HG03460 (cell line): Measurements from ENCODE around the gene PHKA1.
"Not testable (repeated sequence)": the region's sequence is repeated elsewhere in the genome, so short reads cannot be mapped to it uniquely, and the experiment has no call there.

ENCODE experiments used
- ATAC-seq: cut with Tn5 transposase; IDR thresholded peaks from one replicate; pipeline ENCODE4 v1.9.1; 2021; ENCODE audit not compliant: unreplicated experiment

Gene PHKA1

DNA sequence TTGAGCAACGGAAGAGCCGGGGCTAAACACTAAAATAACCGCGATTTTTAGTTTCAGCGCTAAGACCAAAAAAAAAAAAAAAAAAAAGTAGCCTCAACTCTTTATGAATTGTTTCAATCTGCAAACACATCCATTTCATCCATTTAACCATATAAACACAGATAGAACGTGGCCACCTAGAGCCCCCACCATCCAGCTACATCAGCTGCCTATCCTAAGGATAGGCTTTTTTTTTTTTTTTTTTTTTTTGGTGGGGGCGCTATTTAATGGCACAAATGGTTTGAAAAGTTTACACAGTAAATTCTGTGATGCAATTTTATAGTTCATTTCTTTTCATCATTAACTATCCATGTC is 141.0 kb downstream of the PHKA1 start:
- ATAC-seq: peak; percentile 18

DNA sequence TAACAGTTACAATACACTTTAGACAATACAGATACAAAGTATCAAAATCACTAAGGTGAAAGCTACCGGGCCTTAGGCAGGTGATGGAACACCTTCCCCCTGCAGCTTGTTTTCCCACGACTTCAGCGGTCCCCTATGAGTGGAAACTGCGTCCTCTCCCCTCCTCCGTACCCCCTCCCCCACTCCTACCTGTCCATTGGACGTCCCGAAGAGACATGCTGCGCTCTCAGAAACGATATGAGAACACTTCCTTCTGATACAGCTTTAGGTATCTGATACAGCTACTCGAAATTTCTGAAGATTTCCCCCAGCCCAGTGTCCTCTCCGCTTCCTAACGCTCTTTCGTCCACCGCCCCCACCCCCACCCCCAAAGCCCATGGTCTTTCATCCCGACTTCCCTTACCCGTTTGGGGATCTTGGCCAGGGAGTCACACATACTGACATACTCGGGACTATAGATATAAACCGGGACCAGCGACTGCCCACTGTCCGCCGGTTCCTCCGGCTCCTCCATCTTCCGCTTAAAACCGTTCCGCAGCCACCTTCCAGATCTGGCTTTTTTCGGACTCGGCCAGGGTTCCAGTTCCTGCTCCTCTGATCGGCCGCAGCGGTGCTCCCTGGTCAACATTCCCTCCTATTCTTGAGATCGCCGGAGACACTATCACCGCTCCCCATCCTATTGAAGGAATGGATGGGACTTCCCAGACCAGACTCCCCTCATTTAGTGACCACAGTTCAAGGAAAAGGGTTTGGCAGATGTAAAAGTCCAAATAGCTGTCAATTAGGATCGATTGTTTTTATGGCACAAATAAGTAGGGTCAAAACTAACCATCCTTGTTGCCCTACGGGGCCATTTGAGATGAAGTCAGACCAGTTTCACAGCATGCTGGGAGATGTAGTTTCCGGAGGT is 141.6 kb downstream of the PHKA1 start, which contains the start of gene HDAC8:
Gene HDAC8, minus strand, starts transcription at position 596 of the 910 bp plus-strand sequence. Its CDS starts 82 bp downstream, at position 514.
- peak; percentile 94 for ATAC-seq

DNA sequence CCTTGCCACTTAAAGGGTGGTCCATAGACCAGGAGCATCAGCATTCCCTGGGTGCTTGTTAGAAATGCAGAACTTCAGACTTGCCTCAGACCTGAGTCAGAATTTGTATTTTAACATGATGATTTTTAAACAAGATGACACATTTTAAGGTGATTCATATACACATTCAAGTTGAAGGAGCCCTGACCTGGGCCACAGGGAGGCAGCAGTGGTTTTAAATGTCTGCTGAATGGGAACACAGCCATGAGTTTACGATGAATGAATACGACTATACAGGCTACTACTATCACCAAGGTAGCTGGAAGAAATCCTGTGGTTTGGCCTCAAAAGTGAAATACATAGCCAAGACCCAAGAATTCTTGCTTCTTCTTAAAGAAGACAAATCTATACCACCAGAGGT is 144.3 kb downstream of the PHKA1 start:
- ATAC-seq: no peak

DNA sequence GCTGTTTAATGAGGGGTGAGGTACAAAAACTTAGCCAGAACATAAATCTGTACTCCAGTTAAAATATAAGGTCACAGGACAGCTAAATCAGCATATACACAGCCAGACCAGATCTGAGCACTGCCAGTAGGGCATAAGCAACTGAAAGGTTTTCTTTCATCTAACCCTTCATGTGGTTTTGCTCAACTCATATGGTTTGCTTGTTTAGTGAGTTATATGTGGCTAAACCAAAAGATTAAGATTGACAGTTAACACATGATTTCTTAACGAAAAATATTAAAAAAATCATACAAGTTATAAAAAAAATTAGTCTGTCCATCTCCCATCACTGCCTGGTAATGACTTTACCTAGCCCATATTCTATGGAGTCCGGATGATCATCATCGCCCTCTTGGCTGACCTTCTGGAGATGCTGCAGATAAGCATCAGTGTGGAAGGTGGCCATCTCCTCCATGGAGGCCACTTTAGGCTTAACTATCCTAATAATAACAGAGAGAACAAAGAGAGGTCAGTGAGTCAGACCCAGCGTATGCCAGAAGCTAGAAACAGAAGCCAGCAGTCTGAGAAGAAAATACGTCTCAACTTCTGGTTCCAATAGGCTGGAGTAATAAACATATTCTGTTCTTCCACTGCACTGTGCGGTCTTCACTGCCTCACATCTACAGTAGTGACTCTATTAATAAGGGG is 145.6 kb downstream of the PHKA1 start:
- ATAC-seq: no peak

DNA sequence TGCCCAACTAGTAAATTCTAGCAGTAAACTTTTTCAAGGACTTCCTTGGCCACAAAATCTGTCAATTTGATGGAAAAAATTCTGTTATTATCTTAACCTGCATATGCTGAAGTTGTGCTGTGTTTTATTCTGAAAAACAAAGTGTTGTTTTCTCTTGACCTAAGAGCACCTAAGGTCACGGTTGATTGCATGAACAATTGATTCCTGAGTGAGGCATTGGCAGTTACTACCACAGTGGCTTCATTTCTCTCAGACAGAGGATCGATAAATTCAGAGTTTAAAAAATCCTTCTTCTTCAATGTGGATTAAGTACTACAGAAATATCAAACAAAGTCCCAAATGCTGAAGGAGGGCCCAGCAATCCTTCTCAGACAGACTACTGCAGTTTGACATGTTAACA is 147.7 kb downstream of the PHKA1 start:
- ATAC-seq: no peak

DNA sequence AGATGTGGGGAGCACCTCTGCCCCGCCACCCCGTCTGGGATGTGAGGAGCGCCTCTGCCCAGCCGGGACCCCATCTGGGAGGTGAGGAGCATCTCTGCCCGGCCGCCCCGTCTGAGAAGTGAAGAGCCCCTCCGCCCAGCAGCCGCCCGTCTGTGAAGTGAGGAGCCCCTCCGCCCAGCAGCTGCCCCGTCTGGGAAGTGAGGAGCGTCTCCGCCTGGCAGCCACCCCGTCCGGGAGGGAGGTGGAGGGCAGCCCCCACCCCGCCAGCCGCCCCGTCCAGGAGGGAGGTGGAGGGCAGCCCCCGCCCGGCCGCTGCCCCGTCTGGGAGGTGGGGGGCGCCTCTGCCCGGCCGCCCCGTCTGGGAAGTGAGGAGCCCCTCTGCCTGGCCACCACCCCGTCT is 154.5 kb downstream of the PHKA1 start:
- not testable (repeated sequence) for ATAC-seq

DNA sequence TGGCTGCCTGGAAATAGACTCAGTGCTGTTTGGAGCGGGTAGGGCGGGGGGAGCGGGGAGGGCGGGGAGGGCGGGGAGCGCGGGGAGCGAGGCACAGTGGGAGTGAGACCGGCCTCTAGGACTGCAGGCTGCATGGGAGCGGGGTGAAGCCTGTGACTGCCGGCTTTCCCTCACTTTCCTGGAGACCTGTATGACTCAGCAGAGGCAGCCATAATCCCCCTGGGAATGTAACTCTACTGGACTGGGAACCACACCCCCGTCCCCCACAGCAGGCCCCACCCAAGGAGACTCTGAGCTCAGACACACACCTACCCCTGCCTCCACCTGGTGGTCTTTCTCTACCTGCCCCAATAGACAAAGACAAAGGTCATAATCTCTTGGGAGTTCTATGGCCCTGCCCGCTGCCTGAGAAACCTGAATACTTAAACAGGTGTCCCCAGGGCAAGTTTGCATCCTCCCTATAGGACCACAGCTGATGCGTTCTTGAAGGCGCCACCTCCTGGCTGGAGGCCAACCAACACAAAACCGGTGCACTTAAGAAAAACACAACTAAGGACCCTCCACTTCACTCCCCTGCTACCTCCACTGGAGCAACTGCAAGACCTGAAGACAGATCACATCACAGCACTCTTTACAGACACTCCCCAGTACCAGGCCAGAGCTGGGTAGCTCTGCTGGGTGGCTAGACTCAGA is 159.5 kb downstream of the PHKA1 start:
- ATAC-seq: no peak

DNA sequence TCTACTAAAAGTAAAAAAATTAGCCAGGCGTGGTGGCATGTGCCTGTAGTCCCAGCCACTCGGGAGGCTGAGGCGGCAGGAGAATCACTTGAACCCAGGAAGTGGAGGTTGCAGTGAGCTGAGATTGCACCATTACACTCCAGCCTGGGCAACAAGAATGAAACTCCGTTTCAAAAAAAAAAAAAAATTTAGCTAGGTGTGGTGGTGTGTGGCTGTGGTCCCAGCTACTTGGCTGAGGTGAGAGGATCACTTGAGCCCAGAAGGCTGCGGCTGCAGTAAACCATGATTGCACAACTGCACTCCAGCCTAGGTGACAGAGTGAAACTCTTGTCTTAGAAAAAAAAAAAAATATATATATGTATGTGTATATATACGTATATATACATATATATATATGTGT is 161.7 kb downstream of the PHKA1 start:
- ATAC-seq: not testable (repeated sequence)

DNA sequence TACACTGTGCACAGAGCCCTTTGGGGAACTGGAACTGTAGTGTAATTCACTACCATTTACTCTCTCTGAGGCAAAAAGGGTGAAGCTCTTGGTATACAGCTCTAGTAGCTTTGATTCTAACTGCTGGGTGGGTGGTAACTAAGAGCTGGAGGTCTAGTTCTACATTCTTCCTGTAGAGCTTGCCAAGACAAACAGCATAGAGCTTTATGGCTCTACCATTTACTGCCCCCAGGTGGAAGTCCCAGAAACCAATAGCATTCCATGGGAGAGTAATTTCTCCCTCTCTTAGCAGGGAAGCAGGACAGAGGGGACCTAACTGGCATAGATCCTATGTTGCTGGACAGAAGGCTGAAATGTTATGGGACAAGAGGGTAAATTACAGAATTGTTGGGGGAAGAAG is 168.1 kb downstream of the PHKA1 start:
- ATAC-seq: no peak

DNA sequence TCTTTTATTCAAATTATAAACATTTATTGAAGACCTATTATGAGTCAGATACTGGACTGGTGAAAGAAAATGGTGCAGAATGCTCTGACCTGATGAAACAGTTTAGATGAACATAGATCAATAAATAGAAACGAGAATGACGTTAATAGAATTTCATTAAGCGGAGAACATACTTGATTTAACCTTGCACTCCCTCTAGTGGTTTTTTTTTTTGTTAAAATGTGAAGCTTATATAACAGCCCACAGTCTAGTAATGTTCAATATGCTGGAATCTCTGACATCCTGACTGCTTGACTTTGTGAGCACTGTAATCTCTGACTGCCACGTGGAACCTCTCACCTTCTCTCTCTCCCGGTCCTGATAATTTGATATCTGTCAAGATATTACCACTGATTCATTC is 173.8 kb downstream of the PHKA1 start:
- ATAC-seq: no peak

DNA sequence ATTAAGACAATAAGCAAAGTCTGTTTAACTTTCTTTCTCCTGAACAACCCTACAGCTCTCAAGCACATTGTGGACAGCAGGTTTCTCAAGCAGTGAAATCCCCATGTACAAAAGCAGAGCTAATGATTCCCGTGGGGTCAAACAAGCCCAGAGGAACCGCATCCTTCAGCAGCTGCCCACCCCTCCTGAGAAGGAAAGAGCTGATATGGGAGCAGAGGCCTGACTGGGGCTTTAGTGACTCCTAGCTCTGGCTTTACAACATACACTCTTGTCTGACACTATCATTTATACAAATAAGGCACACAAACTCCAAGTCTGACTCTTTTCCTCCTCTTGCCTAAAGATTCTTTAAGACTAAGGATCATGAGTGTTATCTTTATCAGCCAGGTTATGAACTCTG is 174.3 kb downstream of the PHKA1 start:
- no peak for ATAC-seq

DNA sequence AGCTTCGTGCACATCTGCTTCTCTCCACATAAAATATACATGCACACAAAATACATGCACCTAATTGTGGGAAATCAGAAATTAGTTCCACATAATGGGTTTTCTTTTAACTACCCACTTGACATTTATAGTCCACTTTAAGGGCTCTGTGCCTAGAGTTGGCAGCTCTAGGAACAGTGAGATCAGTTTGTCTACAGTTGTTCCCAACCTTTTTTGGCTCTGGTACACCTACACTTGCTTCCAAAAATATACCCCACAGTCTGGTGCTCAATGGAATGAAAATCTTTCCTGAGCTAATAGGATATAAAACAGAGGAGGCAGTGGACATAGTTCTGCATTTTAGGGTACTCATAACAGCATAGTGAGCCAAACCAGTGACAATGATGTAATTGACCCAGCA is 177.6 kb downstream of the PHKA1 start:
- ATAC-seq: no peak

DNA sequence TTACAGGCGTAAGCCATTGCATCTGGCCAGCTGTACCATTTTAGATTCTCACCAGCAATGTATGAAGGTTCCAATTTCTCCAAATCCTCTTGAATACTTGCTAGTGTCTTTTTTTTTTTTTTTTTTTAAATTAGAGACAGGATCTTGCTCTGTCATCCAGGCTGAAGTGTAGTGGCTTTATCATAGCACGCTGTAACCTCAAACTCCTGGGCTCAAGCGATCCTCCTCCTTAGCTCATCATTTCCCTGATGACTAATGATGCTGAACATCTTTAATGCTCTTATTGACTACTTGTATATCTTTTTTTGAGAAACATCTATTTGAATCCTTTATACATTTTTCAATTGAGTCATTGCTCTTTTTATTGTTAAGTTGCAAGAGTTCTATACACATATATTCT is 181.7 kb downstream of the PHKA1 start:
- no peak for ATAC-seq
